ENCODE measurements around the gene CENPE. TPM values are rescaled to one million over a fixed set of nuclear protein-coding genes. Genes with fewer than 3 reads are reported as not detected.
A peak's percentile ranks its signal among the peaks of the same experiment; 100 is the strongest.

CENPE gene
- total RNA-seq, 2 experiments from 2014 or later = 65.0 to 74.6 TPM

DNA sequence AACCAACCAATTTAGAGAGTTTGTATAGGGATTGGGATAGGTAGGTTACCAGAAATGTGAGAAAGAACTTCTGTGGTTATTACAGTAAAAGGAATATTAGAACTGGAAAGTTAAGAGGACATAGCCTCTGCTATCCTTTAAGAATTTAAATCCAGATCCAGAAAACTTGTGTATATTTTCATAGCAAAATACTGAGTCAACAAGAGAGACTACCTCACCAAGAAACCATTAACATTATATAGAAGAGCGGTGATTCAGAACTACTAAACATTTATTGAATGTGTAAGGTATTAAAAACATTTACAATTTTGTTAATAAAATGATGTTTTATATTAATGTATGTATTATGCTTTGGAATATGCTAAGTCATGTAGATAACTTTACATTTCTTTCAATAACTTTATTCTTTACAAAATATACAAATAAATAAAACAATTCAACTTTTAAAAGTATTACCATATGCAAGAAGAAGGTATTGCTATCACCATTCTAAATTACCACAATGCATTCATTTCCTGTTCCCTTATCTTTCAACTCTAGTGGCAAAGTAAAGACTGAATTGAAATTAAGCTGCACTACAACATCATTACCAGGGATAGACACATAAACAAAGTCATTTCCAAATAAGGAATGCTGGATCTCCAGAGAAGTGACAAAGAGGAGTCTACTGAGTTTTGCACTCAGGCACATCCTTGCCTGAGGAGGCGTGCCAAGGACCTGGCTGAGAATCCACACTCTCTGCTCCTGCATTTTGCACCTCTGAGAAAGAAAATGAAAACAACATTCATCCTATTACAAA lies 92.4 kb downstream of the CENPE start:
- Mint-ChIP-seq H3K27ac (no peak overlapping the region), H3K27me3 (no peaks in the 10 kb centered on the region), H3K36me3 (ENCODE audit: low read depth) (peaks cover 35% of the 10 kb centered on the region), H3K4me1 (peaks cover 4% of the 10 kb centered on the region), H3K9me3 (no peaks in the 10 kb centered on the region), H3K4me3 (no peak overlapping the region)
- POLR2A ChIA-PET = no interaction called here
- CTCF ChIA-PET = interaction anchor here (1.5 kb wide), 1 partner anchor 17 kb away, joined by 4 read pairs; no protein-coding TSS in a partner anchor
- no peak for DNase-seq

DNA sequence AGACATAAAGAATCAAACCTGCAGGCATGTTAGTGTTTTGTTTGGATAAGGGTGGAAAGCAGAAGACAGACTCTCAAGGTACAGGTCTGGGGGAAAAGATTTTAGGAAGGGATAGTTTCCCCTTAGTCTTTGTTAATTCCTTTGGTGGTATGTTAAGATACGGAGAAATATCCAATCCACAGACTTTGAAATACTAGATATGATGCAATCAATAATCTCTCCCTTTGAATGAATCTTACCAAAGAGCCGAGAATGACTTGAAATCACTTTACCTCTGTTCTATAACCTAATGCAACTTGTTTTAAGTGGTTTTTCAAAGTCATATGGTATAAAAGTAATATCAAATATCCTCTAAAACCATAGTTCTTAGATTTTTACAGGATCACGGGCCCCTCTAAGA lies 93.3 kb downstream of the CENPE start:
- H3K4me1 Mint-ChIP-seq = peaks cover 4% of the 10 kb centered on the region
- peaks cover 28% of the 10 kb centered on the region for H3K36me3 Mint-ChIP-seq (ENCODE audit: low read depth)
- ChIA-PET CTCF (no interaction called here), POLR2A (no interaction called here)
- H3K27ac Mint-ChIP-seq = no peak overlapping the region
- H3K27me3 Mint-ChIP-seq = no peaks in the 10 kb centered on the region
- no peak overlapping the region for H3K4me3 Mint-ChIP-seq
- H3K9me3 Mint-ChIP-seq = no peaks in the 10 kb centered on the region
- DNase-seq = no peak

DNA sequence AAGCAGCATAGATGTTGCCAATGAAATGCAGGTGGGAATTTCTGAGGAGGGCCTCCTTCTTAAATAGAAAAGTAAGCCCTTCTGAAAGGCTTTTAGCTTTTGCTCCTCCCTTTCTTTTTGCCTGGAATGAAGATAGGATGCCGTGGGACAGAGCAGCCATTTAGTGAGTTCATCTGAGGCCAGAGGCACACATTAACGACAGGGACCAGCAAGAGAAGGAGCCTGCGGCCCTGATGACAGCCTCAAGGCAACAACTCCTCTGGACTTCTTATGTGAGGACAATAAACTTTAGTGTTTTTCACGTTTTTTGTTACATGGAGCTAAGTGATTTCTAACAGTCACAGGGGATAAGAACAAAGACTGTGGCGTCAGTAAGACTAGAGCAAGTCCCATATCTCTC lies 97.5 kb downstream of the CENPE start:
- CTCF ChIA-PET = interaction anchor here (1.0 to 3.8 kb wide), 4 partner anchors 10 to 93 kb away, joined by 3 to 24 read pairs (median 10); no protein-coding TSS in a partner anchor
- Mint-ChIP-seq H3K4me1 (peaks cover 18% of the 10 kb centered on the region), H3K36me3 (ENCODE audit: low read depth) (peaks cover 8% of the 10 kb centered on the region)

DNA sequence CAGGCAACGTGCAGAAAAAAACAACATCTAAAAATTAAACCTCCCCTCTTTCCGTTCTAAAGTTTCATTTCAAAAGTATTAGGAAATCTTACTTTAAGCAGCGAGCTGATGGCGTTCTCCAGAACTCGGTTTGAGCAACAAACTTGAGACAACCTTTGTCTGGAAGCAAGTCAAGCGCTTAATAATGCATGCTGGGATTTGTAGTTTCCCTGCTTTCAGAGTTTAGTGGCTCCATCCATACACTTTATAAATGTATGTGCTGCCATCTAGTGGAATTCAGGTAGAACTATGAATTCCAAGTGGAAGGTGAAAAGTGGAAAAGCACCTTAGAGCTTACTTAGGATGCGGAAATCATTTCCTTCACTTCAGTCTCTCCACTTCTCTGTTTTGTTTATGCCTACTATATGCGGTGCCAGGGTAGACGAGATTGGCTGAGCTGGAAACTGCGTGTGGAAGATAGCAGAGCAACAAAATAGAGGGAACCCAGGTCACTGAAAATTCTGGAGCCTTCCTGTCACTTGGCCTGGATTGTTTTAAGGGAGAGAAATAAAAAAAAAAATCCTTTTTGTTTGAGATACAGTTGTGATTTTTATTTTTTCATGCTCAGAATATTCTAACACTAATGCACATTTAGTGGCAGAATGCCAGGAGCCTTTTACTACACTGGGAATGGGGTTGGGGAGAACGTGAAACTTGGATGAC lies 98.3 kb downstream of the CENPE start, which contains the start of gene BDH2:
BDH2 (minus strand) TSS at position 144 of the 702 bp plus-strand sequence. CDS start 3,580 bp downstream, outside the sequence.
- peaks cover 18% of the 10 kb centered on the region for H3K4me1 Mint-ChIP-seq
- H3K27me3 Mint-ChIP-seq = no peaks in the 10 kb centered on the region
- ChIA-PET POLR2A (no interaction called here), CTCF (interaction anchor here (0.6 to 3.8 kb wide), 12 partner anchors 9 to 1483 kb away, joined by 3 to 24 read pairs (median 4); no protein-coding TSS in a partner anchor)
- peak within 1 kb of the TSS; percentile 85 for H3K4me3 Mint-ChIP-seq
- H3K27ac Mint-ChIP-seq = peak within 1 kb of the TSS; percentile 89
- H3K9me3 Mint-ChIP-seq = no peaks in the 10 kb centered on the region
- H3K36me3 Mint-ChIP-seq (ENCODE audit: low read depth) = peaks cover 6% of the 10 kb centered on the region
- DNase-seq = peak; percentile 77

More for the DNA sequence above, 97.5 kb downstream of the CENPE start:
- DNase-seq = no peak
- no peaks in the 10 kb centered on the region for H3K27me3 Mint-ChIP-seq
- no peak overlapping the region for H3K27ac Mint-ChIP-seq
- H3K9me3 Mint-ChIP-seq = no peaks in the 10 kb centered on the region
- H3K4me3 Mint-ChIP-seq = no peak overlapping the region
- POLR2A ChIA-PET = interaction anchor here (0.7 kb wide), 1 partner anchor 94 kb away, joined by 3 read pairs; no protein-coding TSS in a partner anchor

DNA sequence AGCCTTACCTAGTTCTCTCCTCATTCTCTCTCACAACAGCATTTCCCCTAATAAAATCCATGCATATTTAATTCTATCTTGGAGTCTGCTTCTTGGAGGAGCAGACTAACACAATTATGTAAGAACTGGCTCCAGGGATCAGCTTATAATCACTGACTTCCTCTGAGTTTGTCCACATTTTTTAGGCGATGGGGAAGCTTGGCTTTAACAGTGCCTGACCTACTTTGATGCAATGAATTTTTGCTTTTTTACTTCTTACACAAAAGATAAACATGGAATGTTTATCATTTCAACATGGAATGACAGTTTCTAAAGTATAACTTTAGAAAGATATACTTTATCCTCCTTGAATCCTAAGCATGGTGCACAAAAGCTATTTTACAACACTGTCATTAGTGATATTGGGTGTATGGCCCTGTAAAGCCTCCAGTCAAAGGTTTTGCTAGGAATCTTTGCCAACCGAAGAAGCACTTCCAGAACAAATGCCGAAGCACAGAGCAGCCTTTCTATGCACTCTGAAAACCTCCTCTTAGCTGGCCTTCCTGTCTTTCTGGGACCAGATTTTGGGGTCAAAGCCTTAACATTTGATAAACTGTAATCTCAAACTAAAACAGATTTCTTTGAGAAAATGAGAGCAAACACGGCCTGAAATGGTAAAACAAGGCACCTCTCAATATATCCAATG lies 99.2 kb downstream of the CENPE start:
- POLR2A ChIA-PET = no interaction called here
- no peaks in the 10 kb centered on the region for H3K27me3 Mint-ChIP-seq
- peaks cover 4% of the 10 kb centered on the region for H3K36me3 Mint-ChIP-seq (ENCODE audit: low read depth)
- DNase-seq = no peak
- peak overlapping the region; percentile 89 for H3K27ac Mint-ChIP-seq
- H3K9me3 Mint-ChIP-seq = no peaks in the 10 kb centered on the region
- peaks cover 18% of the 10 kb centered on the region for H3K4me1 Mint-ChIP-seq
- CTCF ChIA-PET = interaction anchor here (0.6 to 3.8 kb wide), 10 partner anchors 8 to 98 kb away, joined by 3 to 24 read pairs (median 4); no protein-coding TSS in a partner anchor
- H3K4me3 Mint-ChIP-seq = peak overlapping the region; percentile 85

DNA sequence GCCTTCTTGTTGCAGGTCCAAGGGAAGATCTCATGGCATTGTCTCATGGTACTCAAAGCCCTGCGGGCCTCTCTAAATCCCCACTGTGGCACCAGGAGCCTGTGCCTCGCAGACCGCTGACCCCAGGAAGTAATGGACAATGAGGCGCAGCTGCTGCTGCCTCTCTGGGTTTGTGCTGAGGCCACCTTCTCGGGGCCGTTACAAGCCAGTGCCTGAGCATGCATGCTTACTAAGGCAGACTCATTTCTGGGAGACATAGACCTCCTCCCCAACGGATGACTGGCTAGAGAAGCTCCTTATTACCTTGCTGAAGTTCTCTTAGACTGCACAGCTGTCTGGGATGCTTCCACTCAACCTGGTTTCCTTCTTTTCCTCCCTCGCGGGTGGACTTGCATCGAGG lies 99.8 kb downstream of the CENPE start:
- CTCF ChIA-PET = interaction anchor here (1.3 to 3.8 kb wide), 3 partner anchors 8 to 61 kb away, joined by 3 to 24 read pairs (median 3); no protein-coding TSS in a partner anchor
- Mint-ChIP-seq H3K4me1 (peaks cover 18% of the 10 kb centered on the region), H3K36me3 (ENCODE audit: low read depth) (peaks cover 4% of the 10 kb centered on the region), H3K27me3 (no peaks in the 10 kb centered on the region), H3K9me3 (no peaks in the 10 kb centered on the region), H3K27ac (no peak overlapping the region), H3K4me3 (no peak overlapping the region)
- POLR2A ChIA-PET = no interaction called here
- DNase-seq = no peak

DNA sequence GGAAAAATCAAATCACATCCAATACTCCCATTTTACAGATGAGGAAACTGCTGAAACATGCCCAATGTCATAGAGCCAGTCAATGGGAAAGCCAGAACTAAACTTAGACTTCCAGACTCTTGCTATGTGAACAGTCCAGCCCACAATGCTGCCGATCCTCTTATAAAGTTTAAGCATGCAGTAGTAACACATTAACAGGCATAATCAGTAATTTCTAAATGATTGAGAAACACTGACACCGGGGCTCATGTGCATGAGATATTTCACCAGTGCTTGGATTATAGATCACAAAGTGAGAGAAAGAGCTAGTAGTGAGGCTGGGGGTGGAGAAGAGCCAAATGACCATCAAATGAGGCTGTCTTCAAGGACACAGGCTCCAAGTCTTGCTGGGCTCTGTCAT lies 101.0 kb downstream of the CENPE start:
- H3K4me1 Mint-ChIP-seq = peaks cover 30% of the 10 kb centered on the region
- peaks cover 7% of the 10 kb centered on the region for H3K36me3 Mint-ChIP-seq (ENCODE audit: low read depth)
- no peak overlapping the region for H3K27ac Mint-ChIP-seq
- CTCF ChIA-PET = no interaction called here
- H3K4me3 Mint-ChIP-seq = no peak overlapping the region
- POLR2A ChIA-PET = interaction anchor here (0.6 kb wide), 1 partner anchor 470 kb away, joined by 12 read pairs; no protein-coding TSS in a partner anchor
- DNase-seq = no peak
- no peaks in the 10 kb centered on the region for H3K27me3 Mint-ChIP-seq
- no peaks in the 10 kb centered on the region for H3K9me3 Mint-ChIP-seq

DNA sequence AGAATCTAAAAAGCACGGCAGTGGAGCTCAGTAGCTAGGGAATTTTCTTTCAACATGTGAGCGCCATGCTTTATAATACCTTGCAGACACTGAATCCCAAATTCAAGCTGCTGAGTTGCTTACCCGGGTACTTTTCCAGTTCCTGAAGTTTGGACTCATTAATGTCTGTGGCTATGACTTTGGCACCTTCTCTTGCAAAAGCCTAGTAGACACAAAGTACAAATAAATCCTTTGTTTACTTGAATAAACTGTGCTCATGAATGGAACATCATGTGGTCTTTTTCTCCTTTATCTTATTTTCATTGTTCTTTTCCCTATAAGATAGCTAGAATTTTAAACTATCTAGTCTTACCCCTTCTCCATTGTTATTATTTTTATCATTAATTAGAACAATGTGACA lies 103.1 kb downstream of the CENPE start:
- no peaks in the 10 kb centered on the region for H3K27me3 Mint-ChIP-seq
- CTCF ChIA-PET = interaction anchor here (0.8 to 1.1 kb wide), 2 partner anchors 15 to 650 kb away, joined by 3 to 5 read pairs; no protein-coding TSS in a partner anchor
- H3K4me1 Mint-ChIP-seq = peaks cover 37% of the 10 kb centered on the region
- DNase-seq = no peak
- H3K9me3 Mint-ChIP-seq = no peaks in the 10 kb centered on the region
- no peak overlapping the region for H3K27ac Mint-ChIP-seq
- no peak overlapping the region for H3K4me3 Mint-ChIP-seq
- H3K36me3 Mint-ChIP-seq (ENCODE audit: low read depth) = peaks cover 10% of the 10 kb centered on the region
- POLR2A ChIA-PET = no interaction called here

DNA sequence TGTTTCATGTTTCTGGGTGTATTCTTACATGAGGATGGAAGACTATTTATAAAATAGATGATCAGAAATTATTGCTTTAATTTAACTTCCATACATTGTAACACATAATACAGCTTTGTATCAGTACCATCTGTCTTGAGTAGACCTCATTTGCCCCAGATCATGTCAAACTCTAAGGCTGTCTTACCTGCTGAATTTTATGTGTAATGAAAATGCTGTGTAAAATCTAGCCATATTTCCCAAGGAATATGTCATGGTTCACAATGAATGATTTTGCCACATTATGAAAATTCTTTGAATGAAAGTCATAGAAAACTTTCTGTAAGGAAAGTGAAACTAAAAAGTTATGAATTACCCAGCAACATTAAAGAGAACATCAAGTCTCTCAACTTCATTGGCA lies 105.9 kb downstream of the CENPE start:
- ChIA-PET CTCF (interaction anchor here (0.7 to 5.6 kb wide), 13 partner anchors 8 to 793 kb away, joined by 3 to 47 read pairs (median 4); partner anchors contain the start of genes BDH2, SLC9B1 and SLC9B2), POLR2A (no interaction called here)
- Mint-ChIP-seq H3K4me3 (peak overlapping the region; percentile 56), H3K27ac (peak overlapping the region; percentile 77), H3K9me3 (no peaks in the 10 kb centered on the region), H3K4me1 (peaks cover 25% of the 10 kb centered on the region), H3K27me3 (no peaks in the 10 kb centered on the region), H3K36me3 (ENCODE audit: low read depth) (peaks cover 18% of the 10 kb centered on the region)
- no peak for DNase-seq

DNA sequence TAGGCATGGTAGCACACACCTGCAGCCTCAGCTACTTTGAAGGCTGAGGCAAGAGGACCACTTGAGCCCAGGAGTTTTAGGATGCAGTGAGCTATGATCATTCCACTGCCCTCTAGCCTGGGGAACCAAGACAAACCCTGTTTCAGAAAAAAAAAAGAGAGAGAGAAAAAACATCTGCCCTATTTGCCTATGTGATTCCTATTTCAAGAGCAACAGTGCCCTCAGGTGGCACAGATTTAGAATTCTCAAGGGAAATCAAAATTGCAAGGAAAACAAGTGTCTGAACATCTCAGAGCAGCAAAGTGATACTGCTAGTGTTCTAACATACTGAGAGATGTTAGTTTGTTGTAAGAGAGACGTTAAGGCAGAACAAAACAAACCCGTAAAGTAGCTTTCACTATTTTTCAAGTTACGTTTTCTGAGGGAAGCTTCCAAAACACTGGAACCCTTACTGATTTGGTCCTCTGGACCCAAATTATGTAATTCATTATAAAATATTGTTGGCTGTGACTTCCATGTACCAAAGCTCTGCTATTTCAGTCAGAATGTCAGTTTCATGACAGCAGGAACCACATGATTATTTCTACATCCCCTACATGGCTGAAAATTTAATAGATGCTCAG lies 106.4 kb downstream of the CENPE start:
- peak overlapping the region; percentile 56 for H3K4me3 Mint-ChIP-seq

DNA sequence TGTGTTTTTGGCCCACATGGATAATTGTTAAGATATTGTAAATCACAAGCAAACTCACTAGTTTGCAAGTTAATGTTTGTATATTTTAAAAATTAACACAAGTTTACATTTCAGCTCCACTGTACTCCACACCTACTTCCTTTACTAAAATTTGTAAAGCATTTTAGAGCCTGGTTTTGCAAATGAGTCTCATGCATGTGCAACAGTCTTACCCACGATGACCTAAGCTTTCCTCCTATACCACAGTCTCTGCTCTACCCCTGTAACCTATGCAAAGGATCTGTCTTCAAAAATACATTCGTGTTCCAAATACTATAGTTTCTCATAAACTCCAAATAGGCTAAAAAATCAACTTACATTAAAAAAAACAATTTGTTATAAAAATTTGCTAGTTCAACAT lies 108.7 kb downstream of the CENPE start:
- H3K36me3 Mint-ChIP-seq (ENCODE audit: low read depth) = peaks cover 27% of the 10 kb centered on the region
- ChIA-PET CTCF (interaction anchor here (0.5 to 5.6 kb wide), 5 partner anchors 10 to 476 kb away, joined by 3 to 47 read pairs (median 6); partner anchors contain the start of genes BDH2 and SLC9B2), POLR2A (no interaction called here)
- peaks cover 25% of the 10 kb centered on the region for H3K4me1 Mint-ChIP-seq
- no peak for DNase-seq
- H3K27me3 Mint-ChIP-seq = no peaks in the 10 kb centered on the region
- H3K9me3 Mint-ChIP-seq = no peaks in the 10 kb centered on the region
- H3K27ac Mint-ChIP-seq = no peak overlapping the region
- no peak overlapping the region for H3K4me3 Mint-ChIP-seq

More for the DNA sequence above, 106.4 kb downstream of the CENPE start:
- H3K36me3 Mint-ChIP-seq (ENCODE audit: low read depth) = peaks cover 19% of the 10 kb centered on the region
- H3K9me3 Mint-ChIP-seq = no peaks in the 10 kb centered on the region
- CTCF ChIA-PET = interaction anchor here (0.7 to 5.6 kb wide), 14 partner anchors 9 to 792 kb away, joined by 3 to 47 read pairs (median 4); partner anchors contain the start of genes BDH2, SLC9B1 and SLC9B2
- peak; percentile 73 for DNase-seq
- POLR2A ChIA-PET = no interaction called here
- peaks cover 25% of the 10 kb centered on the region for H3K4me1 Mint-ChIP-seq
- H3K27ac Mint-ChIP-seq = peak overlapping the region; percentile 77
- no peaks in the 10 kb centered on the region for H3K27me3 Mint-ChIP-seq

DNA sequence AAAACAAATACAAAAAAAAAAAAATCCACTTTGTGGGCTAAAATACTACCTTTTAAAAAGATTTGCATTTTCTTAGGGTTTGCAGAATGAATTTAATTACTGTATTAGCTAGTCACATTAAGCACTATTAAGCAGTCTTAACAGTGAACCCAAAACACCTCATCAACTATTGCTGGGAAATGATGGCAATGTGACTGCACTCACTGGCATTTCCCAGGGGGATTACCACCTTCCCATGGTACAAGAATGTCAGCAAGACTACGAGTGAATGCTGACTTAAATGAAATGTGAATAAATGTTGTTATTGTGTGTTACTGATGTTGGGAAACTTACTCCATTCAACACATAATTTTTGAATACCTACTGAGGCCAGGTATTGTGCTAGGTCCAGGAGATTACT lies 111.6 kb downstream of the CENPE start:
- POLR2A ChIA-PET = no interaction called here
- Mint-ChIP-seq H3K27ac (no peak overlapping the region), H3K36me3 (ENCODE audit: low read depth) (peaks cover 27% of the 10 kb centered on the region), H3K9me3 (no peaks in the 10 kb centered on the region), H3K4me3 (no peak overlapping the region), H3K4me1 (peaks cover 8% of the 10 kb centered on the region), H3K27me3 (no peaks in the 10 kb centered on the region)
- CTCF ChIA-PET = no interaction called here
- DNase-seq = no peak

Measured in activated CD4-positive, alpha-beta T cell treated with anti-CD3 and anti-CD28 coated beads, Interleukin-2, amount 10 ng/mL, durations not matched to agents 7 days and 5 days (primary cell).